Right atrium auricular region (tissue), 2 donors: ENCODE measurements around the gene RASSF4. TPM values are rescaled to one million over a fixed set of nuclear protein-coding genes. Genes with fewer than 3 reads are reported as not detected.

Source experiments
- DNase-seq: peaks from one replicate; pipeline ENCODE4 v3.0.0-alpha.2; 2019; ENCODE audit warnings: low spot score
- H3K27ac ChIP-seq, 2 donors: fragments of 200-600 bp; sonication (generic); 1 replicate in 1 of 2; 2 replicates in 1 of 2; pipeline ENCODE4 v1.5.1; 2016 to 2019
- H3K27me3 ChIP-seq, 2 donors: fragments of 200-600 bp; sonication (generic); one replicate each; pipeline versions ENCODE4 v1.5.1 to v1.6.0; 2017 to 2019
- H3K36me3 ChIP-seq: fragments of 200-600 bp; sonication (generic); one replicate; pipeline ENCODE4 v1.5.1; 2016
- H3K4me1 ChIP-seq, 2 donors: fragments of 200-600 bp; sonication (generic); one replicate each; pipeline versions ENCODE4 v1.5.1 to v1.6.0; 2017 to 2019
- H3K4me3 ChIP-seq, 2 donors: fragments of 200-600 bp; sonication (generic); 1 replicate in 1 of 2; 2 replicates in 1 of 2; pipeline ENCODE4 v1.5.1; 2017 to 2019; ENCODE audit warnings: mild to moderate bottlenecking in 1 of 2, moderate library complexity in 1 of 2
- H3K9me3 ChIP-seq, 2 donors: fragments of 200-600 bp; sonication (generic); one replicate each; pipeline ENCODE4 v1.5.1; 2019
- CTCF ChIP-seq, 2 donors: fragments of 200-600 bp; sonication (generic); IDR thresholded peaks; one replicate each; pipeline ENCODE4 v1.5.1; 2019; ENCODE audit warnings: antibody characterized with exemption in 2 of 2
- total RNA-seq, 2 donors: library from RNA; depleted of rRNA; stranded (reverse); fragments of >200 nt; gene quantifications; one replicate each; pipeline ENCODE4 v1.1.0, GENCODE V29; 2016

RASSF4 gene
- total RNA-seq, 2 donors from 2014 or later: 43.3 to 43.4 TPM

- H3K9me3 ChIP-seq: no peaks in the 10 kb centered on the region
- H3K27me3 ChIP-seq: no peaks in the 10 kb centered on the region
- peak; percentile 47 for DNase-seq
- peaks cover 0 to 51% of the 10 kb centered on the region in 2 donors for H3K4me1 ChIP-seq
- H3K27ac ChIP-seq: peak overlapping the region in 1 of 2 donors; percentile 52
- H3K4me3 ChIP-seq: no peak overlapping the region
- no peak for TF ChIP-seq CTCF (IDR thresholded peaks at IDR 0.05)
- no peaks in the 10 kb centered on the region for H3K36me3 ChIP-seq
These were observed 25.9 kb upstream of the RASSF4 start for GRCh38 chr10:44933451-44934321.

- Histone ChIP-seq H3K4me3 (no peak overlapping the region), H3K27ac (peak overlapping the region; percentile 52 to 68), H3K4me1 (peaks cover 0 to 51% of the 10 kb centered on the region in 2 donors), H3K36me3 (no peaks in the 10 kb centered on the region), H3K9me3 (no peaks in the 10 kb centered on the region), H3K27me3 (no peaks in the 10 kb centered on the region)
- DNase-seq: peak; percentile 63
- no peak for TF ChIP-seq CTCF (IDR thresholded peaks at IDR 0.05)
These were observed 25.0 kb upstream of the RASSF4 start for GRCh38 chr10:44934416-44935200.

GRCh38 chr10:44935201-44935965 lies 24.2 kb upstream of the RASSF4 start:
- no peak for TF ChIP-seq CTCF (IDR thresholded peaks at IDR 0.05)
- Histone ChIP-seq H3K27me3 (no peaks in the 10 kb centered on the region), H3K27ac (peak overlapping the region; percentile 52 to 68), H3K4me3 (no peak overlapping the region), H3K36me3 (no peaks in the 10 kb centered on the region), H3K4me1 (peaks cover 0 to 51% of the 10 kb centered on the region in 2 donors), H3K9me3 (no peaks in the 10 kb centered on the region)
- peak; percentile 79 for DNase-seq

GRCh38 chr10:44935966-44936295 lies 23.7 kb upstream of the RASSF4 start:
- DNase-seq: no peak
- Histone ChIP-seq H3K9me3 (no peaks in the 10 kb centered on the region), H3K27me3 (no peaks in the 10 kb centered on the region), H3K27ac (peak overlapping the region; percentile 52 to 68), H3K36me3 (no peaks in the 10 kb centered on the region), H3K4me3 (no peak overlapping the region), H3K4me1 (peaks cover 0 to 51% of the 10 kb centered on the region in 2 donors)
- TF ChIP-seq CTCF (IDR thresholded peaks at IDR 0.05): no peak

GRCh38 chr10:44936314-44936975 lies 23.2 kb upstream of the RASSF4 start:
- Histone ChIP-seq H3K4me3 (no peak overlapping the region), H3K27me3 (no peaks in the 10 kb centered on the region), H3K9me3 (no peaks in the 10 kb centered on the region), H3K4me1 (peaks cover 0 to 51% of the 10 kb centered on the region in 2 donors), H3K36me3 (no peaks in the 10 kb centered on the region), H3K27ac (peak overlapping the region in 1 of 2 donors; percentile 68)
- TF ChIP-seq CTCF (IDR thresholded peaks at IDR 0.05): no peak
- DNase-seq: no peak
